HG03066 (cell line): Measurements from ENCODE around the gene CYBA.

Experiments
- ATAC-seq: cut with Tn5 transposase; IDR thresholded peaks from one replicate; pipeline ENCODE4 v1.9.1; 2021; ENCODE audit warnings: low read depth; ENCODE audit not compliant: unreplicated experiment

Gene CYBA

DNA sequence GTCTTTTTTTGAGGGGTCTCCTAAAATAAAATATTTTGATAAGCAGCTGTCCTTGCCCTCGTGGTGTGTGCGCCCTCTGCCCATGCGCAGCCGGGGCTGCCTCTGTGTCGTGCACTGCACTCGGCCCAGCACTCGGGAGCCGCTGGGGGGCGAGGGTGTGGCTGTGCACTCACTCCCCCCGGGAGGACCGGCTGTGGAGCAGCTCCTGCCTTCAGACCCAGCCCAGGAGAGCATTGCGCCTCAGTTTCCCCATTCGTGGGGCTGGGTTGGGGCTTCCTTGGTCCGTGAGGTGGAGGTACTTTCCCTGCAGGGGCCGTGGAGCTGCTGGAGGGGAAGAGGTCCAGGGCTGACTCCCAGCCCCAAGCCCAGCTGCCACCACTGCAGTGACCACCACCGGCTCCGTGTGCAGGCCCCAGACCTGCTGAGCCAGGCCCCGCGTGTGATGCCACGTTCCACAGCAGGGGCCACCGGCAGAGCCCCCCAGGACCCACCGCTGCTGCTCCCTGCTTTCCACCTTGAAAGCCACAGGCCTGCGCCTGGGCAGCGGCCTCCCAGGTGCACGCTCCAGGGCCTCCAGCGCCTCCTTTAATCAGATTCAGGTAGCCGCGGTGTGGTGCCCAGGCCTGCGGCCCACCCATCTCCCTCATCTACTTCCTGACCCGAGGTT lies 18.8 kb downstream of the CYBA start:
- ATAC-seq = no peak

- ATAC-seq = no peak
Observed at GRCh38 chr16:88631384-88631783, 19.5 kb downstream of the CYBA start.

DNA sequence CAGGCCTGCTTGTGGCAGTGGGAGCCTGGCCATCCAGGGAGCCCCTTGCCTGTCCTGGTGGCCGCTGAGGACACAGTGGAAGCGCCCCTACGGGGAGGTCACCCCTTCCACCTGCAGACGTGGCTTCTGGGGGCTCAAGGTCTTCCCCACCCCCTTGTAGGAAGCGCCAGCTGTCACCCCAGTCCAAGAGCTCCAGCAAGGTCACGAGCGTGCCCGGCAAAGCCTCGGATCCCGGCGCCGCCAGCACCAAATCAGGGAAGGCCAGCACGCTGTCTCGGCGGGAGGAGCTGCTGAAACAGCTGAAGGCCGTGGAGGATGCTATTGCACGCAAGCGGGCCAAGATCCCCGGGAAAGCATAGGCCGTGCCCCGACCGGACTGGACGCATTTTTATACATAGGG lies 19.9 kb downstream of the CYBA start:
- ATAC-seq = no peak

DNA sequence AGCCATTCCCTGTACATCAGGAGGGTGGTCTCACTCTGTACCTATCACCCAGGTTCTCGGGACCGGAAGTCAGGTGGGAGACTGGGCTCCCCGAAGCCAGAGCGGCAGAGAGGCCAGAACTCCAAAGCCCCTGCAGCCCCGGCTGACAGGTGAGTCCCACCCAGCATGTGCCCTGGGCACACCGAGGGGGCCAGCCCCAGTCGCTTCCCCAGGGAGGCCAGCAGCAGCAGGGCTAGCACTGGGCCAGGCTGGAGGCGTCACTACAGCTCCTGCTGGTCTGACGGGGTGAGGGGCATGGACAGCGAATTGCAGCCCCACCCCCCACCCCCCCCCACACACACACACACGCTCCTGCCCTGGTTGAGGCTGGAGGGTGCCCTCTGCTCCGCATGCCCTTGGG lies 20.4 kb downstream of the CYBA start:
- ATAC-seq = no peak

DNA sequence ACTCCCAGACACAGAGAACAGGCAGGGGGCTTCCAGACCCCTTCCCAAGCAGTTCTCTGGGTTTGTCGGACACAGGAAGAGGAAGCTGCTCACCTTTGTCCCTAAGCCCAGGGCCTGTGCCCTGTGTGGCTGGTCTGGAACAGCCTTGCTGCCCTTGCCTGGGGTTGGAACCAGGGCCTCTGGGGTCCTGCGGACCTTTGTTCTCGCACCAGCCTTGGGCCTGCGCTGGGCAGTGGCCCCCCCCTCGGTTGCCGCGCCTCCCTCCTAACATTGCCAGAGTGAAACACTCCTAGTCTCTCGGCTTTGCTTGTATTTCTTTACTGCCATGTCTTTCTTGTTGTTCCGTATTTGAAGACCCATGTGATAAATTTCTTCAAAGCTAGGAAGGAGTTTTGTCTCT lies 21.0 kb downstream of the CYBA start:
- ATAC-seq = no peak

- ATAC-seq = no peak
Observed at GRCh38 chr16:88628512-88628974, 22.3 kb downstream of the CYBA start.

- ATAC-seq = no peak
Observed at GRCh38 chr16:88627531-88628411, 23.1 kb downstream of the CYBA start.

DNA sequence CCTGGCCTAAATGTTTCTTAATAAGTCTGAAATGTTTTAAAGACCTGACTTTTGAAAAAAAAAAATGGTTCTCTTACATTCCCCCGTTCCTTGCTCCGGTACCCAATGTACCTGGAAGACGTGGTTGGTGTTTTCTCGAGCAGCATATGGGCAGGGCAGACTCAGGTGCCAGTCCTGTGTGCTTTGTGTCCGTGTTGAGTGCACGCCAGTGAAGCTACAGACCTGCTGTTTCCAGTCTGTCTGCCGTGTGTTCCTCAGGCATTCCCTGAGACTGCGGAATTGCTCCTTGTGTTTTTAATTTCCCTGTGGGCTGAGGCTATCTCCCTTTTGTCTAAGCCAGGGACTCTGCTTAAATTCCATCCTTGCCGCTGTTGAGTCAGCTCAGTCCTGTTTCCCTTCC lies 24.2 kb downstream of the CYBA start:
- no peak for ATAC-seq

DNA sequence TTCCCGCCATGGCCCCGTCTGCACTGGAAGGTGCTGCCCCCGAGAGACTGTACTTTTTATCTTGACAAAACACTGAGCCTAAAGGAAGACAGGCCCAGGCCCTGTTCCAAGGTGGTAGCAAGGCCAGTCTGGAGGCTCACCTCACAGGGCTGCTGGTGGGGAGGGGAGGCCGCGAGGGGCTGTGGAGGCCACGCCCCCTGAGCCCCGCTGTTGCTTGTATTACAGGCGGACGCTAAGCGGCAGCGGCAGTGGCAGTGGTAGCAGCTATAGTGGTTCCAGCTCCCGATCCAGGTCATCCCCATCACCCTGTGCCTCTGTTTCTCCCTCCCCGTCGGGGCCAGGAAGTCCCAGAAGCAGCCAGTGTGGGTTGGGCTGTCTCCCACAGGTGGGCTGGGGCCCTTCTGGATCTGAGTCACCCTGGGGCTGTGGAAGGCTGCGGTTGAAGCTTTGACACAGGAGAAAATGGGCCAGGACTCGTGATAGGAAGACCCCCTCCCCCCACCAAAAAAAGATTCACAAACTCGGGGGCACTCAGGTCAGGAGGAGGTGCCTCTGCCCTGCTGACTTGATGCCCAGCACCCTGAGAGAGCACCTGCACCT lies 25.8 kb downstream of the CYBA start:
- no peak for ATAC-seq

GRCh38 chr16:88624481-88624880 lies 26.4 kb downstream of the CYBA start:
- ATAC-seq = no peak

DNA sequence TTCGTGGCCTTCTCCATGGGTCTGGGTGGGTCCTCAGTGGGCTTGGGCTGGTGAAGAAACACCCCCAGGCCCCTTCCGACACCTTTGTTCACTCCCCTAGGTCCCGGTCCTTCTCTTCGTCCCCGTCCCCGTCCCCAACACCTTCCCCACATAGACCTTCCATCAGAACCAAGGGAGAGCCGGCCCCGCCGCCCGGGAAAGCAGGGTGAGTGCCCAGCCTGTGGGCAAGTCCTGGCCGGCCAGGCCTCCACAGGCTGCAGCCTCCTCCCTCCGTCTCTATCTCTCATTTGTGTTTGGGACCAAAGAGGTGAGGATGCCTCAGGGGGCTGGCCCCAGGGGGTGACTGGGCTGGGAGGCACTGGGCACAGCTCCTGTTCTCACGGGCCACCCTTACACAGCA lies 27.0 kb downstream of the CYBA start:
- ATAC-seq = no peak

GRCh38 chr16:88622866-88623265 lies 28.0 kb downstream of the CYBA start:
- no peak for ATAC-seq

DNA sequence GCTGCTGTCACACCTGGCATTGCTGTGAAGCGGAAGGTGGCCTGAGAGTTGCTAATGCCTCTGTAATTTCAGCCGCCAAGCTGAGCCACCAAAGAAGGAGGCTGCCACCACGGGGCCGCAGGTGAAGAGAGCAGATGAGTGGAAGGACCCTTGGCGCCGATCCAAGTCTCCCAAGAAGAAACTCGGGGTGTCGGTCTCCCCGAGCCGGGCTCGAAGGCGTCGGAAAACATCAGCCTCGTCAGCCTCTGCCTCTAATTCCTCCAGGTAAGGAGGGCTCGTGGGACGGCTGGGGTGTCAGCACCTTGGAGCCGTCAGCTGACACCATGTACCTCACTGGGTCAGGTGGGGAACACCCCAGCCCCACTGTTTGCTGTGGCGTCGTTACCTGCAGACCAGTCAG lies 28.7 kb downstream of the CYBA start:
- no peak for ATAC-seq

DNA sequence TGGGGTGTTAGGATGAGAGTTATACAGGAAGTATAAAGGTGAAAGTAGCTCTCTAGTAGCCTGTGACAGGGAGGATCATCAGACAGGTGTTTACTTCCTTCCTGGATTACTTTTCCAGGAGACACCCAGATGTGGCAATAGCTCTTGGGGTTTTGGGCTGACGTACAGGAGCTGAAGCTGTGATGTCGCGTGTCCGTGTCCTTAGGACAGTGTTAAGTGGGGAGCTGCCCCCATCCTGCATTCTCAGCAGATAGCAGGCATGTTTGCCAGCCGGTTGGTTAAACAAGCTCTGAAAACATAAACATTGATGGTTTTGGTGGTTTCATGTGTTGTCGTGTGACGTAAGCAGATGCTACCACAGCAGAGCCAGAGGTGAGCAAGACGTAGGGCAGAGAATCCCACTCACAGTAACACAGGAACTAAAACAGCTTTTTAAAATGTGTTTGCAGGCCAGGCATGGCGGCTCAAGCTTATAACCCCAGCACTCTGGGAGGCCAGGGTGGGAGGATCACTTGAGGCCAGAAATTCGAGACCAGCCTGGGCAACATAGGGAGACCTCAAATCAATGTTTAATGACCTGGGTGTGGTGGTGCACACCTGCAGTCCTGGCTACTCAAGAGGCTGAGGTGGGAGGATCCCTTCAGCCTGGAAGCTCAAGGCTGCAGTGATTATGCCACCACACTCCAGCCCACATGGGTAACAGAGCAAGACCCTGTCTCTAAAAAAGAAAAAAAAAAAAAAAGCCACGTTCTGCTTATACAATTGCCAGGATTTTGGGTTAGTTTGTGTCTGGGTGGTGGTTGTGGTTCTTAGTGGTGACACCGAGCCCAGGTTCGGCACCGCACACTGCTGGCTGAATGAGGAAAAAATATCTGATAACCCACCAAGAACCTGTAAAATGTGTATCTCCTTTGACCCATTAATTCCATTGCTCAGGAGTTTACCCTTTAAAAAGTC lies 30.7 kb downstream of the CYBA start:
- ATAC-seq = no peak

- no peak for ATAC-seq
Observed at GRCh38 chr16:88618956-88619667, 31.7 kb downstream of the CYBA start.

- no peak for ATAC-seq
Observed at GRCh38 chr16:88618182-88618955, 32.5 kb downstream of the CYBA start.

DNA sequence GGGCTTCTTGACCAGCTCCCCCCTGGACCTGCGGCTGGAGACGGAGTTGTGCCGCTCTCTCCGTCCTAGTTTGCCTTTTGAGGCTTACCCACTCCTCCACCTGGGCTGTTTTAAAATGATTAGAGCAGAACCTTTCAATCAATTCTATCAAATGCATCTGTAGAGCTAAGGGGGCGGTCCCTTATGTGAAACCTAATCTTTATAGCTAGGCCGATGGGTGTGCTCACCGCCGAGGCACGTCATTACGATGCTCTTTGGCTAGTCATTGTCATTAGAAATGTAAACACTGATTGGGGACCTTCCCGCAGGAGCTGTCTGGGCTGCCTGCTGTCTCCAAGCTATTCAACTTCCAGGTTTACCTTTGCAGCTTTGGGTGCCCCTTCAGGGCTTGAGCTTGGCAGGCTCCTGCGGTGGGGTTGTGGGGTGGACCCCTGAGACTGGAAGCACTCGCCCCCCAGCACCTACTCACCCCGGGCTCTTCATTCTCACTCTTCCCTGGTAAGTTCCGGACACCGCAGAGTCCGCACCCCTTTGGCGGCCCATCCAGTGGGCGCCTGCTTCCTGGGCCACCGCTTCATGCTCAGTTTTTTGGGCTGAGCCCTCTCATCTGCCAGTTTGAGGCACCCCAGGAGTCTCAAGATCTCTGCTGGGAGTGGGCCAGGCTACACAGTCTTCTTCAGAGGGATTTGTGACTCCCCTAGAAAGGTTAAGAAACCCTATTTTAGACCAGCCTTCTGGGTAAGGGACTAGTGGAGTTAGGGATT lies 33.4 kb downstream of the CYBA start:
- no peak for ATAC-seq

DNA sequence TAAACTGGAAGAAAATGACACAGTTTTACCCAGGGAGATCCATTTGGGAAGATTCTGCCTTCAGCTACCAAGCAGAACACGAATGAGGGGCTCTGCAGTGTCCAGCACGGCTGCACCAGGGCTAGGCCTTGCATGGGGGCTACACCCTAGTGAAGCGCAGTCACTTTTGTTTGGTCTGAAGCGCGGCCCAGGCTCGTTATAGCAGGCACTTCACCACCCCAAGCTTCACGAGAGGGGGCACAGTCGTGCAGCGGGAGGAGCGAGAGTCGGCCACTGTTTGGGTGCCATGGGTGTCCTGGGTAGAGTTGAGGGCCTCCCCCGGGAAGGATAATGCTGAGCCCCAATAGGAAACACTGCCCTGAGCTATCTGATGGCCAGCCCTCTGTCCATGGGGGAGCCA lies 34.1 kb downstream of the CYBA start:
- ATAC-seq = no peak
